ENCODE measurements around the gene TSPAN32.

DNA sequence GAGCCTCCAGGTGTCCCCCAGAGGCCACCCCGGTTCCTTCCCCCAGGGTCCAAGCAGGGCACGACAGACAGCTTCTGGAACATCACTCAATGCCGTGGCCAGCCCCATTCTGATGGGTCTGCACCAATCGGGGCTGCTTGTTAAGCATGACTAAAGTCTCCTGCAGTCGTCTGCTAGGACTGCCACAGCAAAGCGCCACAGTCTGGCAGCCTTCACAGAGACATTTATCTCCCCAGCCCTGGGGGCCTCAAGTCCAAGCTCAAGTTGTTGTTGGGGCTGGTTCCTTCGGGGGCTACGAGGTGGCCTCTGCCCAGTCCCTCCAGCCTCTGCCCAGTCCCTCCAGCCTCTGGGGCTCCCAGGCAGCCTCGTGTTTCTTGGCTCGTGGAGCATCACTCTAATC, 61.3 kb downstream of the TSPAN32 start:
- TF ChIP-seq EP300 (IDR thresholded peaks at IDR 0.05; ENCODE audit: borderline replicate concordance), result no peak
- TF ChIP-seq TEAD4 (IDR thresholded peaks at IDR 0.05), result no peak
- TF ChIP-seq, protein P1, sequence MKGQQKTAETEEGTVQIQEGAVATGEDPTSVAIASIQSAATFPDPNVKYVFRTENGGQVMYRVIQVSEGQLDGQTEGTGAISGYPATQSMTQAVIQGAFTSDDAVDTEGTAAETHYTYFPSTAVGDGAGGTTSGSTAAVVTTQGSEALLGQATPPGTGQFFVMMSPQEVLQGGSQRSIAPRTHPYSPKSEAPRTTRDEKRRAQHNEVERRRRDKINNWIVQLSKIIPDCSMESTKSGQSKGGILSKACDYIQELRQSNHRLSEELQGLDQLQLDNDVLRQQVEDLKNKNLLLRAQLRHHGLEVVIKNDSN (IDR thresholded peaks at IDR 0.05), result no peak
- TF ChIP-seq, protein P2, sequence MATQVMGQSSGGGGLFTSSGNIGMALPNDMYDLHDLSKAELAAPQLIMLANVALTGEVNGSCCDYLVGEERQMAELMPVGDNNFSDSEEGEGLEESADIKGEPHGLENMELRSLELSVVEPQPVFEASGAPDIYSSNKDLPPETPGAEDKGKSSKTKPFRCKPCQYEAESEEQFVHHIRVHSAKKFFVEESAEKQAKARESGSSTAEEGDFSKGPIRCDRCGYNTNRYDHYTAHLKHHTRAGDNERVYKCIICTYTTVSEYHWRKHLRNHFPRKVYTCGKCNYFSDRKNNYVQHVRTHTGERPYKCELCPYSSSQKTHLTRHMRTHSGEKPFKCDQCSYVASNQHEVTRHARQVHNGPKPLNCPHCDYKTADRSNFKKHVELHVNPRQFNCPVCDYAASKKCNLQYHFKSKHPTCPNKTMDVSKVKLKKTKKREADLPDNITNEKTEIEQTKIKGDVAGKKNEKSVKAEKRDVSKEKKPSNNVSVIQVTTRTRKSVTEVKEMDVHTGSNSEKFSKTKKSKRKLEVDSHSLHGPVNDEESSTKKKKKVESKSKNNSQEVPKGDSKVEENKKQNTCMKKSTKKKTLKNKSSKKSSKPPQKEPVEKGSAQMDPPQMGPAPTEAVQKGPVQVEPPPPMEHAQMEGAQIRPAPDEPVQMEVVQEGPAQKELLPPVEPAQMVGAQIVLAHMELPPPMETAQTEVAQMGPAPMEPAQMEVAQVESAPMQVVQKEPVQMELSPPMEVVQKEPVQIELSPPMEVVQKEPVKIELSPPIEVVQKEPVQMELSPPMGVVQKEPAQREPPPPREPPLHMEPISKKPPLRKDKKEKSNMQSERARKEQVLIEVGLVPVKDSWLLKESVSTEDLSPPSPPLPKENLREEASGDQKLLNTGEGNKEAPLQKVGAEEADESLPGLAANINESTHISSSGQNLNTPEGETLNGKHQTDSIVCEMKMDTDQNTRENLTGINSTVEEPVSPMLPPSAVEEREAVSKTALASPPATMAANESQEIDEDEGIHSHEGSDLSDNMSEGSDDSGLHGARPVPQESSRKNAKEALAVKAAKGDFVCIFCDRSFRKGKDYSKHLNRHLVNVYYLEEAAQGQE (IDR thresholded peaks at IDR 0.05; ENCODE audit: low read depth), result no peak
- no peak for TF ChIP-seq RAD21 (IDR thresholded peaks at IDR 0.05; ENCODE audit: low read depth)
- TF ChIP-seq TAF1 (IDR thresholded peaks at IDR 0.05; ENCODE audit: low read depth), result no peak
- TF ChIP-seq CEBPB (IDR thresholded peaks at IDR 0.05), result no peak
- no peak for TF ChIP-seq ZBTB7A (IDR thresholded peaks at IDR 0.05; ENCODE audit: low read depth)

All from Ishikawa (cell line).